Stimulated activated CD8-positive, alpha-beta memory T cell treated with anti-CD3 and anti-CD28 coated beads, Interleukin-7, amount 100 ng/mL, for 48 hours (primary cell): Measurements from ENCODE around the gene MMP17.

Experiments
- DNase-seq, 2 donors: peaks; one replicate each; pipeline ENCODE4 v3.0.0-alpha.2; 2020; ENCODE audit warnings: low read depth in 1 of 2; ENCODE audit errors: extremely low read depth in 1 of 2

The MMP17 gene

GRCh38 chr12:131829791-131830334 lies 1.7 kb downstream of the MMP17 start:
- no peak for DNase-seq

DNA sequence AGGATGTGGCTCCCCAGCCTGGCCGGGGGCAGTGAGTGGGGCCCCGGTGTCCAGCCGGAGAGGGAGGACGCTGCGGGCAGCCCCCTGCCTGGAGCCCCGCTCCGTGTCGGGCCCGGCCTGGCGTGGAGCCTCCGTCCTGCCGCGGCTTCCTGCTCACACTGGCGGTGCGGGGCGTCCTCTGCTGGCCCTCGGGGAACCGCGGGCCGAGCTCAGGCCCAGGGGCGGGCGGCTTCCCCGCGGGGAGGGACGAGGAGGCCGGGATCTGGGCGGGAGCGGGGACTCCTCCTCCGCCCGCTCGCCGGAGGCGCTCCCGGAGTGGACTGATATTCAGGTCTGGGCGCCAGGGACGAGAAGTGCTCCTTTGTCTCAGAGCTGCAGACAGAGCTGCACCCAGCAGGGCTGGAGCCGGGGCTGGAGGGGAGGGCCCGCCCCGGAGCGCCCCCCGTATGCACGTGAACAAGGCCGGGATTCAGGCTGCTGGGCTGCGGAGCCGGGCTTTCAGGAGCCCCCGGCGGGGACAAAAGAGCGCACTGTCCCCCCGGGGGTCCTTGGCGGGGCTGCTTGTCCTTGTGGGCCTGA lies 2.2 kb downstream of the MMP17 start:
- DNase-seq: no peak

- DNase-seq: no peak
These were observed 2.9 kb downstream of the MMP17 start for GRCh38 chr12:131830914-131831571.

DNA sequence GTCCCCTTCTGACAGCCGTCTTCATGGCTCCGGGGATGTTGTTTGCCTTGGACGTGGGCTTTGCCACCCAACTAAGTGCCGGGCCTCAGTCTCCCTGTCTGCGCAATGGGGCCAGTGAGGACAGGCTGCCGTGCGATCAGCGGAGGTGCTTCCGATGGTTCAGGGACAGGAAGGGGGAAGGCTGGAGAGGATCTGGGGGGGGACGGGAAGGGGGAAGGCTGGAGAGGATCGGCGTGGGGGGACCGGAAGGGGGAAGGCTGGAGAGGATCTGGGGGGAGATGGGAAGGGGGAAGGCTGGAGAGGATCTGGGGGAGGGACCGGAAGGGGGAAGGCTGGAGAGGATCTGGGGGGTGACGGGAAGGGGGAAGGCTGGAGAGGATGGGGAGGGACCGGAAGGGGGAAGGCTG lies 3.4 kb downstream of the MMP17 start:
- no peak for DNase-seq

DNA sequence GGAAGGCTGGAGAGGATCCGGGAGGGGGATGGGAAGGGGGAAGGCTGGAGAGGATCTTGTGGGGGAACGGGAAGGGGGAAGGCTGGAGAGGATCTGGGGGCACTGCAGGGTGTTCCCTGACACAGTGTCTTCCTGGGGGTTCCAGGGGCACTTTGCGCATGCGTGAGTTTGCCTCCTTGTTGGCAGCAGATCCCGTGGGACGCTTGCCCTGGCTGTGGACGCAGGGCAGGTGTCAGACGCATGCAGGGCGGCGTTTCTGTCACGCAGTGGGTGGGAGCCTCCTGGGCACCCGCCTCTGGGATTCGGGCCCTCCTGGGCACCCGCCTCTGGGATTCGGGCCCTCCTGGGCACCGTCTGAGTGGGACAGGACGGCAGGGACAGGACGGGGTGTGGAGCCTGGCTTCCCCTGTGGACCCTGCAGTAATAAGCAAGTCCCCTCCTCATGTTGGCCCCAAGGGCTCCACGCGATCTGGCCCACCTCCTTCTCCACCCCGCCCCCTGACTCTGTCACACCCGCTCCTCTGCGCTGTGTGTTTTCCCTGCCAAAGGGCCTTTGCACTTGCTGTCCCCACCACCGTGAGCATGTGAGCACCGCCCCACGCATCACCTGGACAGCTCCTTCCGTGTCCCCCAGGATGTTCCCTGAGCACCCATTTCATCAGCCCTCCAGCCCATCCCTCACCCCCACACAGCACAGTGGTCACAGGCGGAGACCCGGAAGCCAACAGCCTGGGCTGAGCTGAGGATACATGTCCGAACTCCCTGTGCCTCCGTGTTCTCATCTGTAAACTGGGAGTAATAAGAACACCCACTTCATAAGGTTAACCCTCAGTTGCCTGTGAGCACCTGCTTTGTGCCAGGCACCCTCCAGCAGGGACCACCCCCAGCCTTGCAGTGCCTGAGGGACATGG lies 4.4 kb downstream of the MMP17 start:
- DNase-seq: no peak

- DNase-seq: no peak
These were observed 5.2 kb downstream of the MMP17 start for GRCh38 chr12:131833288-131833895.

DNA sequence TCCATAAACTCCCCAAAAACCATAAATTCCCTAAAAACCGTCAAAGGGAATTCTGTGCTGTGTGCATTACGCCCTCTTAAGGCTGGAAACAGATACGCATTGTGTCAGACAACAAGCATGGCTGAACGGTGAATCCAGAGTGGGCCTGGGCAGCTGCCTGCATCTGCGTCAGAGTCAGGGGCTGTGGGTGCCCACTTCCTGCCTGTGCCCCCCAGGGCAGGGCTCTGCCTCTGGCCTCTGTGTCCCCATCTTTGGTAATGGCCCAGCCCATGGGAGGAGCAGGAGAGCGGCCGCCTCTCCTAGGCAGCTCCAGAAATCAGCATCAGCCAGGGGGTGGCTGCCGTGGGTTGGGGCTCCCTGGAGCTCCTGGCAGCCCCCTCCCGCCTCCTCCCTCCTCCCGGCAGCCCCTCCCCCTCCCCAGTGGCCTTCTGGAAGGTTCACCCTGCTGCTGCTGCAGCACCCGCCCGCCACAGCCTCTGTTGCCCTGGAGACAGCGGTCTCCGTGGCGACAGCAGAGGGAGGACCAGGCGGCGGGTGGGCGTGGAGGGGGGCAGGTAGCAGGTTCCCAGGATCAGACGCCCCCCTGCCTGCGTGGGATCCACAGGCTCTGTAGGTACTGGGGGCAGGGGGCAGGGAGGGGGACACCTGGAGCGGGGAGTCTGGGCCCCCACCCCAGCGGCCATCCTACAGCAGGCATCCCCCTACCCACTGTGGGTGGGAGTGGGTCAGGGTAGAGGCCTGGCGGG lies 5.9 kb downstream of the MMP17 start:
- no peak for DNase-seq

- DNase-seq: no peak
These were observed 6.8 kb downstream of the MMP17 start for GRCh38 chr12:131834798-131835615.

- no peak for DNase-seq
These were observed 7.5 kb downstream of the MMP17 start for GRCh38 chr12:131835616-131836171.

DNA sequence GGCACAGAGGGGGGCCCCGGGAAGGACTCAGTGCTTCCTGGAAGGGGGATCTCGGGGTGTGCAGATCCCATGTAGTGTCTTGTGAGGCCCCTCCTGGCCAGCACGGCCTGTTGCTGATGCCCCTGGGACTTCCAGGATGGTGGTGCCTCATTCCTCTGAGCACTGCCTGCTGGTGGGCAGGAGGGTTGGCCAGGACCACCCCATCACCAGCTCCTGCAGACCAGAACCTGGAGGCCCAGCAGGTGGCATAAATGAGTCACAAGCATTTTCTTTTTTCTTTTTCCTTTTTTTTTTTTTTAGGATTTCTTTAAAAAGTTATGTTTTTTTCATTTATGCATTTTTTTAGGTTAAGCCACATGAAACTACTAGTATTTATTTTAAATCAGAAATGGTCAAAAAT lies 8.0 kb downstream of the MMP17 start:
- no peak for DNase-seq

GRCh38 chr12:131836714-131837397 lies 8.7 kb downstream of the MMP17 start:
- DNase-seq: no peak

- no peak for DNase-seq
These were observed 12.6 kb downstream of the MMP17 start for GRCh38 chr12:131840643-131841416.

GRCh38 chr12:131841547-131841946 lies 13.4 kb downstream of the MMP17 start:
- no peak for DNase-seq

DNA sequence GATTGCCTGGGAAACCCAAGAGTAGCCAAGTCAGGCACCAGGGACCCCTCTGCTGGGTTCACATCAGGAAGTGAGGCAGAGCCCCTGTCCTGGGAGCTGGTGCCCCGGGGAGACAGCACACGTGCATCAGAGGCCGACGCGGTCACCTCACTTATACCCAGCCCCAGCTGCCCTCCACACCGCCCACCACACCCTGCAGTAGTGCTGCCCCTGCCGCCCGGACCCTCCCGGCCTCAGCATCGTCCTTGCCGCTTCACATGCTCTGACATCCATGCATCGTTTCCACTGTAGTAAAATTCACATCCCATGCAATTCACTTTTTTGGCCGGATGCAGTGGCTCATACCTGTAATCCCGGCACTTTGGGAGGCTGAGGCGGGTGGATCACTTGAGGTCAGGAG lies 14.0 kb downstream of the MMP17 start:
- DNase-seq: no peak

- DNase-seq: no peak
These were observed 15.3 kb downstream of the MMP17 start for GRCh38 chr12:131843527-131843926.

DNA sequence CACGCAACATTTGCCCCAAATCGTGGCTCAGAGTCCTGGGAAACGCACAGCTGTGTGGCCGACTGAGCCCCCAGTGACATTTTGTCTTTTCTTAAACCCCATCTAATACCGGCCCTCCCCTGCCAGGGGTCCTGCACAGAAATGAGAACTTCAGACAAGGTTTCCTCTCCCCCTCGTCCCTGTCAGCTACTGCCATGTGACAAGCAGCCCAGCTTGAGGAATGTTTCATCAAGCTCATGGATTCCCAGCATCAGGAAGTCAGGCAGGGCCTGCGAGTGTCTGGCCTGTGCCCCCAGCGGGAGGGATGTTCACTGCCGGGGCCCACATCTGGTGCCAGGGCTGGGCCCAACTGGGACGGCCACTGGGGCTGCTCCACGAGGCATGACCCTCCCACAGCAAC lies 15.9 kb downstream of the MMP17 start:
- DNase-seq: no peak

DNA sequence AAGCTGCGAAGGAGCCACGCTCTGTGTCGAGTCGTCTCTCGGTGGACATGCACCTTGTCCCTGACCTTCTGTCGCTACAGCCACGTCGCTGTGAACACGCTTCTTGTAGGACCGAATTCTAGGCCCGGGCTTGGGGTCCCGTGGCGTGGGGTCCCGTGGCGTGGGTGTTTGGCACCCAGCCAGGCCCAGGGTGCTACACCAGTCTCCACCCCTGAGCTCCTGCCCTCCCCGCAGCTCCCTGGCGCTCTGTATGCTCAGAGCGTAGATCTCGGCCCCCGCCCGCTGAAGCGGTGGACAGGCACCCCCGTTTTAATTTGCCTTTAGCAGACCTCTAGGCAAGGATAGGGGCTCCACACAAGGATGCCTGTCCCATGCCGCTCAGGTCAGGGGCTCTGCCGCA lies 16.5 kb downstream of the MMP17 start:
- no peak for DNase-seq

DNA sequence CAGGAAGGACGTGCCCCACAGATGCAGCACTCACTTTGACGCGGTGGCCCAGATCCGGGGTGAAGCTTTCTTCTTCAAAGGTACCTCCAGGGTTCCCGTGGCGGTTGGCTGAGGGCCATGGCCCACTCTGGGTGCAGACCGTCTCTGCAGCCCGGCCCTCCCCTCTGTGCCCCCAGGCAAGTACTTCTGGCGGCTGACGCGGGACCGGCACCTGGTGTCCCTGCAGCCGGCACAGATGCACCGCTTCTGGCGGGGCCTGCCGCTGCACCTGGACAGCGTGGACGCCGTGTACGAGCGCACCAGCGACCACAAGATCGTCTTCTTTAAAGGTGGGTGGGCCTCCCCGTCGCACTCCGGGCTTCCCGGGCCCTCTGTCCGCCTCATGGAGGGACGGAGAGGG lies 16.9 kb downstream of the MMP17 start:
- no peak for DNase-seq
